ENCODE data around the gene CD24.

The CD24 gene

GRCh38 chr6:106967936-106968555 lies 6.5 kb downstream of the CD24 start:
- Histone ChIP-seq H3K27me3 (ENCODE audit: low read length) (no peaks in the 10 kb centered on the region), H3K79me2 (ENCODE audit: insufficient read depth, low read length) (peaks cover 15% of the 10 kb centered on the region), H3K4me3 (ENCODE audit: insufficient read depth, low read length, poor library complexity, severe bottlenecking) (no peak overlapping the region), H3F3A (ENCODE audit: insufficient read depth) (peaks cover 25% of the 10 kb centered on the region), H3K36me3 (ENCODE audit: low read length) (peaks cover 10% of the 10 kb centered on the region), H3K9ac (ENCODE audit: low read length) (no peak overlapping the region), H4K20me1 (ENCODE audit: low read depth, low read length) (peaks cover 16% of the 10 kb centered on the region), H3K27ac (ENCODE audit: low read depth, low read length) (no peak overlapping the region), H2AFZ (ENCODE audit: low read depth, low read length, severe bottlenecking) (no peak overlapping the region), H3K4me2 (ENCODE audit: low read depth, low read length, poor library complexity, severe bottlenecking) (no peak overlapping the region), H3K9me3 (ENCODE audit: insufficient read depth, low read length) (no peaks in the 10 kb centered on the region), H3K9me2 (replicated peaks; ENCODE audit: insufficient read depth, low read length) (no peaks in the 10 kb centered on the region)
- no peak for TF ChIP-seq EZH2phosphoT487 (conservative IDR thresholded peaks at IDR 0.05; ENCODE audit: low read length)
- TF ChIP-seq, protein P1, sequence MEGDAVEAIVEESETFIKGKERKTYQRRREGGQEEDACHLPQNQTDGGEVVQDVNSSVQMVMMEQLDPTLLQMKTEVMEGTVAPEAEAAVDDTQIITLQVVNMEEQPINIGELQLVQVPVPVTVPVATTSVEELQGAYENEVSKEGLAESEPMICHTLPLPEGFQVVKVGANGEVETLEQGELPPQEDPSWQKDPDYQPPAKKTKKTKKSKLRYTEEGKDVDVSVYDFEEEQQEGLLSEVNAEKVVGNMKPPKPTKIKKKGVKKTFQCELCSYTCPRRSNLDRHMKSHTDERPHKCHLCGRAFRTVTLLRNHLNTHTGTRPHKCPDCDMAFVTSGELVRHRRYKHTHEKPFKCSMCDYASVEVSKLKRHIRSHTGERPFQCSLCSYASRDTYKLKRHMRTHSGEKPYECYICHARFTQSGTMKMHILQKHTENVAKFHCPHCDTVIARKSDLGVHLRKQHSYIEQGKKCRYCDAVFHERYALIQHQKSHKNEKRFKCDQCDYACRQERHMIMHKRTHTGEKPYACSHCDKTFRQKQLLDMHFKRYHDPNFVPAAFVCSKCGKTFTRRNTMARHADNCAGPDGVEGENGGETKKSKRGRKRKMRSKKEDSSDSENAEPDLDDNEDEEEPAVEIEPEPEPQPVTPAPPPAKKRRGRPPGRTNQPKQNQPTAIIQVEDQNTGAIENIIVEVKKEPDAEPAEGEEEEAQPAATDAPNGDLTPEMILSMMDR (IDR thresholded peaks at IDR 0.05; ENCODE audit: insufficient read depth, low read length, poor library complexity, severe bottlenecking) = no peak

- no peaks in the 10 kb centered on the region for H3K9me3 ChIP-seq (ENCODE audit: insufficient read depth, low read length)
- peaks cover 7% of the 10 kb centered on the region for H3K36me3 ChIP-seq (ENCODE audit: low read length)
- H3K9me2 ChIP-seq (replicated peaks; ENCODE audit: insufficient read depth, low read length) = no peaks in the 10 kb centered on the region
- TF ChIP-seq, protein P1 (IDR thresholded peaks at IDR 0.05; ENCODE audit: insufficient read depth, low read length, poor library complexity, severe bottlenecking) = no peak
- TF ChIP-seq EZH2phosphoT487 (conservative IDR thresholded peaks at IDR 0.05; ENCODE audit: low read length) = no peak
- peaks cover 4% of the 10 kb centered on the region for H3K79me2 ChIP-seq (ENCODE audit: insufficient read depth, low read length)
- H3K4me2 ChIP-seq (ENCODE audit: low read depth, low read length, poor library complexity, severe bottlenecking) = no peak overlapping the region
- no peak overlapping the region for H2AFZ ChIP-seq (ENCODE audit: low read depth, low read length, severe bottlenecking)
- H3K27me3 ChIP-seq (ENCODE audit: low read length) = no peaks in the 10 kb centered on the region
- peaks cover 5% of the 10 kb centered on the region; the same call in 1 of the 2 replicates for H4K20me1 ChIP-seq (ENCODE audit: low read depth, low read length)
- peaks cover 16% of the 10 kb centered on the region for H3F3A ChIP-seq (ENCODE audit: insufficient read depth)
- H3K9ac ChIP-seq (ENCODE audit: low read length) = no peak overlapping the region
- H3K27ac ChIP-seq (ENCODE audit: low read depth, low read length) = no peak overlapping the region
- no peak overlapping the region for H3K4me3 ChIP-seq (ENCODE audit: insufficient read depth, low read length, poor library complexity, severe bottlenecking)
Observed at GRCh38 chr6:106966671-106967640, 7.6 kb downstream of the CD24 start.

DNA sequence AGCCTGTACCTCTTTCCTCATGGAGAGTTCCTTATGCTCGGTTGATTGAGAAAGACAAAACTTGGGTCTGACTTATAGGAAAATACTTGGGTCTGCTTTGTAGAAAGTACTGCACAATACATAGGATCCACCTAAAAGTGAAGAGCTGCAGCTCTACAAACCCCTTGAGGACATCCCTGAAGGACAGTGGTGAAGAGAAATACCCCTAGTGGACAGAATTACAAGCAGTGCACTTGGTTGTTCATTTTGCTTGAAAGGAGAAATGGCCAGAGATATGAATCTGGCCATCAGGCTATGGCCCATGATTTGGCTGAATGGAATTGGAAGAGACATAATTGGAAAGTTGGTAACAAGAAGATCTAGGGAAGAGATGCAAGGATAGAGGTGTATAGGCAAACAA lies 8.3 kb downstream of the CD24 start:
- Histone ChIP-seq H3K9me2 (replicated peaks; ENCODE audit: insufficient read depth, low read length) (no peaks in the 10 kb centered on the region), H3K79me2 (ENCODE audit: insufficient read depth, low read length) (no peaks in the 10 kb centered on the region; the same call in 1 of the 2 replicates), H3K27ac (ENCODE audit: low read depth, low read length) (no peak overlapping the region), H3K4me2 (ENCODE audit: low read depth, low read length, poor library complexity, severe bottlenecking) (no peak overlapping the region), H3F3A (ENCODE audit: insufficient read depth) (peaks cover 13% of the 10 kb centered on the region), H3K4me3 (ENCODE audit: insufficient read depth, low read length, poor library complexity, severe bottlenecking) (no peak overlapping the region), H3K9ac (ENCODE audit: low read length) (no peak overlapping the region), H3K36me3 (ENCODE audit: low read length) (peaks cover 4% of the 10 kb centered on the region), H3K9me3 (ENCODE audit: insufficient read depth, low read length) (no peaks in the 10 kb centered on the region), H4K20me1 (ENCODE audit: low read depth, low read length) (no peaks in the 10 kb centered on the region), H2AFZ (ENCODE audit: low read depth, low read length, severe bottlenecking) (no peak overlapping the region), H3K27me3 (ENCODE audit: low read length) (no peaks in the 10 kb centered on the region)
- TF ChIP-seq EZH2phosphoT487 (conservative IDR thresholded peaks at IDR 0.05; ENCODE audit: low read length) = no peak
- TF ChIP-seq, protein P1 (IDR thresholded peaks at IDR 0.05; ENCODE audit: insufficient read depth, low read length, poor library complexity, severe bottlenecking) = no peak

Data from SU-DHL-6 (cell line).